ENCODE data around the gene TGFBR3. TPM values are rescaled to one million over a fixed set of nuclear protein-coding genes. Genes with fewer than 3 reads are reported as not detected.

Gene TGFBR3
- total RNA-seq, 2 experiments from 2014 or later: 3.7 to 4.0 TPM

GRCh38 chr1:91712981-91713841, 172.7 kb downstream of the TGFBR3 start:
- ChIA-PET CTCF (interaction anchor here (1.4 kb wide), 1 partner anchor 17 kb away, joined by 3 read pairs; no protein-coding TSS in a partner anchor), POLR2A (interaction anchor here (1.2 kb wide), 1 partner anchor 90 kb away, joined by 3 read pairs; no protein-coding TSS in a partner anchor)
- Mint-ChIP-seq H3K36me3 (ENCODE audit: low read depth) (peaks cover 5% of the 10 kb centered on the region), H3K4me1 (ENCODE audit: low read depth) (peaks cover 27% of the 10 kb centered on the region), H3K27me3 (ENCODE audit: low read depth) (no peaks in the 10 kb centered on the region), H3K4me3 (no peak overlapping the region), H3K27ac (no peak overlapping the region), H3K9me3 (ENCODE audit: insufficient read depth) (no peaks in the 10 kb centered on the region)
- peak; percentile 32 for DNase-seq
- peak; percentile 73 for ATAC-seq

- Mint-ChIP-seq H3K4me3 (no peak overlapping the region), H3K36me3 (ENCODE audit: low read depth) (peaks cover 9% of the 10 kb centered on the region), H3K27ac (no peak overlapping the region), H3K4me1 (ENCODE audit: low read depth) (peaks cover 27% of the 10 kb centered on the region), H3K9me3 (ENCODE audit: insufficient read depth) (no peaks in the 10 kb centered on the region), H3K27me3 (ENCODE audit: low read depth) (no peaks in the 10 kb centered on the region)
- DNase-seq: no peak
- ATAC-seq: no peak
- ChIA-PET POLR2A (interaction anchor here (1.2 kb wide), 1 partner anchor 91 kb away, joined by 3 read pairs; no protein-coding TSS in a partner anchor), CTCF (no interaction called here)
Observed at GRCh38 chr1:91712393-91712792, 173.6 kb downstream of the TGFBR3 start.

GRCh38 chr1:91711504-91712247, 174.3 kb downstream of the TGFBR3 start:
- no peak overlapping the region for H3K27ac Mint-ChIP-seq
- H3K4me3 Mint-ChIP-seq: no peak overlapping the region
- ChIA-PET POLR2A (no interaction called here), CTCF (no interaction called here)
- no peaks in the 10 kb centered on the region for H3K27me3 Mint-ChIP-seq (ENCODE audit: low read depth)
- peaks cover 27% of the 10 kb centered on the region for H3K4me1 Mint-ChIP-seq (ENCODE audit: low read depth)
- ATAC-seq: no peak
- H3K9me3 Mint-ChIP-seq (ENCODE audit: insufficient read depth): no peaks in the 10 kb centered on the region
- peaks cover 9% of the 10 kb centered on the region for H3K36me3 Mint-ChIP-seq (ENCODE audit: low read depth)
- no peak for DNase-seq

GRCh38 chr1:91710261-91710660, 175.7 kb downstream of the TGFBR3 start:
- DNase-seq (no peak), ATAC-seq (no peak)
- H3K27ac Mint-ChIP-seq: no peak overlapping the region
- peaks cover 9% of the 10 kb centered on the region for H3K36me3 Mint-ChIP-seq (ENCODE audit: low read depth)
- no peaks in the 10 kb centered on the region for H3K27me3 Mint-ChIP-seq (ENCODE audit: low read depth)
- ChIA-PET POLR2A (no interaction called here), CTCF (interaction anchor here (1.3 to 1.5 kb wide), 4 partner anchors 8 to 181 kb away, joined by 3 to 4 read pairs (median 3); no protein-coding TSS in a partner anchor)
- peaks cover 32% of the 10 kb centered on the region for H3K4me1 Mint-ChIP-seq (ENCODE audit: low read depth)
- no peaks in the 10 kb centered on the region for H3K9me3 Mint-ChIP-seq (ENCODE audit: insufficient read depth)
- H3K4me3 Mint-ChIP-seq: no peak overlapping the region

GRCh38 chr1:91708691-91709090, 177.3 kb downstream of the TGFBR3 start:
- Mint-ChIP-seq H3K36me3 (ENCODE audit: low read depth) (peaks cover 9% of the 10 kb centered on the region), H3K27me3 (ENCODE audit: low read depth) (no peaks in the 10 kb centered on the region), H3K27ac (no peak overlapping the region), H3K4me3 (no peak overlapping the region), H3K4me1 (ENCODE audit: low read depth) (peaks cover 31% of the 10 kb centered on the region), H3K9me3 (ENCODE audit: insufficient read depth) (no peaks in the 10 kb centered on the region)
- no peak for DNase-seq
- POLR2A ChIA-PET: no interaction called here
- no peak for ATAC-seq
- CTCF ChIA-PET: interaction anchor here (1.0 to 1.5 kb wide), 3 partner anchors 9 to 195 kb away, joined by 3 to 5 read pairs (median 4); no protein-coding TSS in a partner anchor

GRCh38 chr1:91707890-91708218, 178.1 kb downstream of the TGFBR3 start:
- POLR2A ChIA-PET: interaction anchor here (0.5 kb wide), 1 partner anchor 195 kb away, joined by 3 read pairs; no protein-coding TSS in a partner anchor
- CTCF ChIA-PET: interaction anchor here (1.3 kb wide), 1 partner anchor 195 kb away, joined by 3 read pairs; no protein-coding TSS in a partner anchor
- peaks cover 9% of the 10 kb centered on the region for H3K36me3 Mint-ChIP-seq (ENCODE audit: low read depth)

GRCh38 chr1:91707114-91707889, 178.6 kb downstream of the TGFBR3 start:
- ChIA-PET POLR2A (no interaction called here), CTCF (interaction anchor here (1.3 kb wide), 1 partner anchor 194 kb away, joined by 3 read pairs; no protein-coding TSS in a partner anchor)
- H3K27ac Mint-ChIP-seq: no peak overlapping the region
- no peaks in the 10 kb centered on the region for H3K9me3 Mint-ChIP-seq (ENCODE audit: insufficient read depth)
- H3K4me3 Mint-ChIP-seq: no peak overlapping the region
- no peaks in the 10 kb centered on the region for H3K27me3 Mint-ChIP-seq (ENCODE audit: low read depth)
- peaks cover 17% of the 10 kb centered on the region for H3K4me1 Mint-ChIP-seq (ENCODE audit: low read depth)
- DNase-seq: no peak
- ATAC-seq: no peak
- H3K36me3 Mint-ChIP-seq (ENCODE audit: low read depth): peaks cover 9% of the 10 kb centered on the region

More at GRCh38 chr1:91707890-91708218, 178.1 kb downstream of the TGFBR3 start:
- no peak for ATAC-seq
- Mint-ChIP-seq H3K27me3 (ENCODE audit: low read depth) (no peaks in the 10 kb centered on the region), H3K9me3 (ENCODE audit: insufficient read depth) (no peaks in the 10 kb centered on the region), H3K4me3 (no peak overlapping the region), H3K4me1 (ENCODE audit: low read depth) (peaks cover 23% of the 10 kb centered on the region), H3K27ac (no peak overlapping the region)
- no peak for DNase-seq

- Mint-ChIP-seq H3K27ac (no peak overlapping the region), H3K4me1 (ENCODE audit: low read depth) (peaks cover 13% of the 10 kb centered on the region), H3K27me3 (ENCODE audit: low read depth) (no peaks in the 10 kb centered on the region), H3K4me3 (no peak overlapping the region), H3K9me3 (ENCODE audit: insufficient read depth) (no peaks in the 10 kb centered on the region), H3K36me3 (ENCODE audit: low read depth) (peaks cover 8% of the 10 kb centered on the region)
- DNase-seq (no peak), ATAC-seq (peak; percentile 51)
- ChIA-PET CTCF (no interaction called here), POLR2A (no interaction called here)
Observed at GRCh38 chr1:91706140-91706957, 179.6 kb downstream of the TGFBR3 start.

- no peak for DNase-seq
- Mint-ChIP-seq H3K9me3 (ENCODE audit: insufficient read depth) (no peaks in the 10 kb centered on the region), H3K27ac (no peak overlapping the region), H3K36me3 (ENCODE audit: low read depth) (peaks cover 7% of the 10 kb centered on the region), H3K27me3 (ENCODE audit: low read depth) (peaks cover 2% of the 10 kb centered on the region), H3K4me3 (no peak overlapping the region), H3K4me1 (ENCODE audit: low read depth) (peaks cover 7% of the 10 kb centered on the region)
- ChIA-PET POLR2A (no interaction called here), CTCF (no interaction called here)
- no peak for ATAC-seq
Observed at GRCh38 chr1:91704746-91705145, 181.2 kb downstream of the TGFBR3 start.

- H3K36me3 Mint-ChIP-seq (ENCODE audit: low read depth): peaks cover 11% of the 10 kb centered on the region
Observed at GRCh38 chr1:91703095-91703494, 182.9 kb downstream of the TGFBR3 start.

GRCh38 chr1:91701472-91701869, 184.5 kb downstream of the TGFBR3 start:
- H3K27me3 Mint-ChIP-seq (ENCODE audit: low read depth): peaks cover 2% of the 10 kb centered on the region
- H3K4me3 Mint-ChIP-seq: no peak overlapping the region
- DNase-seq: no peak
- no peak overlapping the region for H3K27ac Mint-ChIP-seq
- H3K4me1 Mint-ChIP-seq (ENCODE audit: low read depth): peaks cover 31% of the 10 kb centered on the region
- no peak for ATAC-seq
- peaks cover 10% of the 10 kb centered on the region for H3K36me3 Mint-ChIP-seq (ENCODE audit: low read depth)
- ChIA-PET POLR2A (no interaction called here), CTCF (interaction anchor here (0.8 kb wide), 1 partner anchor 9 kb away, joined by 3 read pairs; no protein-coding TSS in a partner anchor)
- peaks cover 3% of the 10 kb centered on the region for H3K9me3 Mint-ChIP-seq (ENCODE audit: insufficient read depth)

More at GRCh38 chr1:91703095-91703494, 182.9 kb downstream of the TGFBR3 start:
- Mint-ChIP-seq H3K9me3 (ENCODE audit: insufficient read depth) (peaks cover 3% of the 10 kb centered on the region), H3K27ac (no peak overlapping the region), H3K4me1 (ENCODE audit: low read depth) (peaks cover 16% of the 10 kb centered on the region), H3K4me3 (no peak overlapping the region), H3K27me3 (ENCODE audit: low read depth) (peaks cover 2% of the 10 kb centered on the region)
- ChIA-PET CTCF (no interaction called here), POLR2A (no interaction called here)
- DNase-seq: no peak
- ATAC-seq: no peak
